ENCODE measurements around the gene ATF2. TPM values are rescaled to one million over a fixed set of nuclear protein-coding genes. Genes with fewer than 3 reads are reported as not detected.

Gene ATF2
- total RNA-seq, 1 donor from 2014 or later: 63.3 TPM

GRCh38 chr2:175140332-175140731 is 27.7 kb downstream of the ATF2 start:
- Mint-ChIP-seq H3K27me3 (ENCODE audit: unreplicated experiment) (no peaks in the 10 kb centered on the region), H3K27ac (ENCODE audit: unreplicated experiment) (no peak overlapping the region), H3K9me3 (ENCODE audit: unreplicated experiment) (no peaks in the 10 kb centered on the region), H3K36me3 (ENCODE audit: low read depth, unreplicated experiment) (peaks cover 7% of the 10 kb centered on the region), H3K4me1 (ENCODE audit: unreplicated experiment) (no peaks in the 10 kb centered on the region), H3K4me3 (ENCODE audit: unreplicated experiment) (no peak overlapping the region)
- no peak for DNase-seq (ENCODE audit: low spot score)
- no peak for TF ChIP-seq CTCF (IDR thresholded peaks at IDR 0.05; ENCODE audit: unreplicated experiment)

GRCh38 chr2:175137793-175138192 is 30.2 kb downstream of the ATF2 start:
- Mint-ChIP-seq H3K27me3 (ENCODE audit: unreplicated experiment) (no peaks in the 10 kb centered on the region), H3K9me3 (ENCODE audit: unreplicated experiment) (no peaks in the 10 kb centered on the region), H3K4me3 (ENCODE audit: unreplicated experiment) (no peak overlapping the region), H3K36me3 (ENCODE audit: low read depth, unreplicated experiment) (peaks cover 3% of the 10 kb centered on the region), H3K4me1 (ENCODE audit: unreplicated experiment) (no peaks in the 10 kb centered on the region), H3K27ac (ENCODE audit: unreplicated experiment) (no peak overlapping the region)
- no peak for TF ChIP-seq CTCF (IDR thresholded peaks at IDR 0.05; ENCODE audit: unreplicated experiment)
- no peak for DNase-seq (ENCODE audit: low spot score)

- peaks cover under 1% of the 10 kb centered on the region for H3K36me3 Mint-ChIP-seq (ENCODE audit: low read depth, unreplicated experiment)
- H3K9me3 Mint-ChIP-seq (ENCODE audit: unreplicated experiment): no peaks in the 10 kb centered on the region
- H3K27me3 Mint-ChIP-seq (ENCODE audit: unreplicated experiment): no peaks in the 10 kb centered on the region
- H3K4me1 Mint-ChIP-seq (ENCODE audit: unreplicated experiment): no peaks in the 10 kb centered on the region
- TF ChIP-seq CTCF (IDR thresholded peaks at IDR 0.05; ENCODE audit: unreplicated experiment): no peak
- DNase-seq (ENCODE audit: low spot score): no peak
- no peak overlapping the region for H3K4me3 Mint-ChIP-seq (ENCODE audit: unreplicated experiment)
- H3K27ac Mint-ChIP-seq (ENCODE audit: unreplicated experiment): peak overlapping the region; percentile 25
Measured at GRCh38 chr2:175136334-175137215, 31.4 kb downstream of the ATF2 start.

GRCh38 chr2:175135862-175136261 is 32.1 kb downstream of the ATF2 start:
- H3K4me1 Mint-ChIP-seq (ENCODE audit: unreplicated experiment): no peaks in the 10 kb centered on the region
- DNase-seq (ENCODE audit: low spot score): no peak
- H3K27me3 Mint-ChIP-seq (ENCODE audit: unreplicated experiment): no peaks in the 10 kb centered on the region
- H3K9me3 Mint-ChIP-seq (ENCODE audit: unreplicated experiment): no peaks in the 10 kb centered on the region
- H3K36me3 Mint-ChIP-seq (ENCODE audit: low read depth, unreplicated experiment): no peaks in the 10 kb centered on the region
- H3K27ac Mint-ChIP-seq (ENCODE audit: unreplicated experiment): no peak overlapping the region
- no peak for TF ChIP-seq CTCF (IDR thresholded peaks at IDR 0.05; ENCODE audit: unreplicated experiment)
- H3K4me3 Mint-ChIP-seq (ENCODE audit: unreplicated experiment): no peak overlapping the region

GRCh38 chr2:175135177-175135576 is 32.8 kb downstream of the ATF2 start:
- H3K9me3 Mint-ChIP-seq (ENCODE audit: unreplicated experiment): no peaks in the 10 kb centered on the region
- H3K4me1 Mint-ChIP-seq (ENCODE audit: unreplicated experiment): no peaks in the 10 kb centered on the region
- DNase-seq (ENCODE audit: low spot score): no peak
- no peak overlapping the region for H3K27ac Mint-ChIP-seq (ENCODE audit: unreplicated experiment)
- H3K36me3 Mint-ChIP-seq (ENCODE audit: low read depth, unreplicated experiment): no peaks in the 10 kb centered on the region
- no peak overlapping the region for H3K4me3 Mint-ChIP-seq (ENCODE audit: unreplicated experiment)
- TF ChIP-seq CTCF (IDR thresholded peaks at IDR 0.05; ENCODE audit: unreplicated experiment): no peak
- H3K27me3 Mint-ChIP-seq (ENCODE audit: unreplicated experiment): no peaks in the 10 kb centered on the region
